Measurements from ENCODE around the gene ARSD.

- TF ChIP-seq CREB5 (CRISPR knock-in tag; IDR thresholded peaks at IDR 0.05; ENCODE audit: low read depth) (no peak), RARB (CRISPR knock-in tag; IDR thresholded peaks at IDR 0.05) (no peak), ZNF8 (CRISPR knock-in tag; IDR thresholded peaks at IDR 0.05) (no peak), BACH2 (CRISPR knock-in tag; IDR thresholded peaks at IDR 0.05; ENCODE audit: borderline replicate concordance) (no peak)
Observed at GRCh38 chrX:2875798-2876399, 53.2 kb downstream of the ARSD start.
